Dendritic cell treated with granulocyte-macrophage colony-stimulating factor and Interleukin-4, amounts not matched to agents 40 ng/mL and 50 ng/mL, for 4 days (primary cell): ENCODE data around the gene PANK4.

Experiments used
- H3K27ac Mint-ChIP-seq: one replicate; pipeline ENCODE4 v1.8.0; 2022; ENCODE audit warnings: mild to moderate bottlenecking, mixed read lengths
- H3K27me3 Mint-ChIP-seq: one replicate; pipeline ENCODE4 v1.8.0; 2022; ENCODE audit warnings: mild to moderate bottlenecking, mixed read lengths
- H3K36me3 Mint-ChIP-seq: one replicate; pipeline ENCODE4 v1.8.0; 2022; ENCODE audit warnings: low read depth, mixed read lengths
- H3K4me1 Mint-ChIP-seq: one replicate; pipeline ENCODE4 v1.8.0; 2022; ENCODE audit warnings: low read depth, mixed read lengths
- H3K4me3 Mint-ChIP-seq: one replicate; pipeline ENCODE4 v1.8.0; 2022; ENCODE audit warnings: mild to moderate bottlenecking, moderate library complexity, mixed read lengths
- H3K9me3 Mint-ChIP-seq: one replicate; pipeline ENCODE4 v1.8.0; 2022; ENCODE audit warnings: mixed read lengths
- intact Hi-C: fragments of 100-400 bp; cut with micrococcal nuclease; formaldehyde crosslinking; loops from one replicate; pipeline ENCODE4 v1.15.0; 2022

The PANK4 gene

DNA sequence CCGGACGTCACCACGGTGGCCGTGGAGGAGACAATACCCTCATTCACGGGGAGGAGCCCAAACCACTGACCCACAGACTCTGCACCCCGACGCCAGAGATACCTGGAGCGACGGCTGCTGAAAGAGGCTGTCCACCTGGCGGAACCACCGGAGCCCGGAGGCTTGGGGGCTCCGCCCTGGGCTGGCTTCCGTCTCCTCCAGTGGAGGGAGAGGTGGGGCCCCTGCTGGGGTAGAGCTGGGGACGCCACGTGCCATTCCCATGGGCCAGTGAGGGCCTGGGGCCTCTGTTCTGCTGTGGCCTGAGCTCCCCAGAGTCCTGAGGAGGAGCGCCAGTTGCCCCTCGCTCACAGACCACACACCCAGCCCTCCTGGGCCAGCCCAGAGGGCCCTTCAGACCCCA, 36.8 kb upstream of the PANK4 start:
- Mint-ChIP-seq H3K27me3 (peaks cover 6% of the 10 kb centered on the region), H3K27ac (no peak overlapping the region), H3K4me1 (peaks cover 49% of the 10 kb centered on the region), H3K4me3 (no peak overlapping the region), H3K9me3 (no peaks in the 10 kb centered on the region), H3K36me3 (peaks cover 69% of the 10 kb centered on the region)
- intact Hi-C loops: no loop called here

DNA sequence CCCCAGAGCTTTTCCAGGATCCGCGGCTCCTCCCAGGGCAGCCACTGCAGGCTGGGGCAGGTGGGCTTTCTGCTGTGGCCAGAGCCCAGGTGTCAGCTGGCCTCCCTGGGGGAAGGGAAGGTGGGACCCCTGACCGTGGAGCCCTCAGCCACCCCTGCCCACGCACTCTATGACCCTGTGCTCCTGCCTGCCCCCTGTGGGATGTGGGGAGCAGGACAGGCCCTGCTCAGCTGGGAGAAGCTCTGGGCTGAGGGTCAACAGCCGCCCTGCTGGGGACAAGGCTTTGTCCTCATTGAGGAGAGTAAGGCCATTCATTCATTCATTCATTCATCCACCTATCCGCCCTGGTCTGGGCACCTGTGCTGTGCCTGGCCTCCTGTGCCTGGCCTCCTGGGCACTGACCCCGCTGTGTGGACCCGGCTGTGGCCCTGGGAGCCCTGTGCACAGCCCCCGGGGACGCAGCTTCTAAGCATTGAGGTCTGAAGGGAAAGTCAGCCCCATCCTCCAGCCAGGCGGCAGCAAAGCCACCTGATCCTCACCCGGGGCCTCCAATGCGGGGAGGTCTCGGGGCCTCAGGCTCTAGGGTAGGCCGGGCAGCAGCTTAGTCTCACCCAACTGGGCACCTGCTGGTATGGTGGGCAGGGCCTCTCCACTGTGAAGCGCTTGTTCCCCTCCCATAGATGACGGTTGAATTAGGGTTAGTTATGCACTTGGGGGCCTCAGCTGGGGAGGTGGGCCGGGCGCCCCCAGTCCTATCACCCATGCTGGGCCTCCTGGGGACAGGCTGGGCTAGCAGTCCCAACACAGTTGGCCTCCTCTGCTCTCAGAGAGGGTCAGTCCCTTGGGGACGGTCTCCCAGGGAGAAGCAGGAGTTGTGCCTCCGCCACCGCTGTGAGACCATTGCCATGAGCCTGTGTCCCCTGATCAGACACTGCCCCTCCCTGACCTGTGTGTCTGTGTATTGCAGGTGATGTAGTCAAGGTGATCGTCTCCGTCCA, 35.8 kb upstream of the PANK4 start:
- H3K27me3 Mint-ChIP-seq: peaks cover under 1% of the 10 kb centered on the region
- H3K27ac Mint-ChIP-seq: no peak overlapping the region

GRCh38 chr1:2561446-2561845, 35.0 kb upstream of the PANK4 start:
- Mint-ChIP-seq H3K36me3 (peaks cover 87% of the 10 kb centered on the region), H3K27ac (peak overlapping the region; percentile 1), H3K9me3 (no peaks in the 10 kb centered on the region), H3K27me3 (no peaks in the 10 kb centered on the region), H3K4me1 (peaks cover 61% of the 10 kb centered on the region), H3K4me3 (no peak overlapping the region)
- intact Hi-C loops: no loop called here

More for the DNA sequence above, 35.8 kb upstream of the PANK4 start:
- Mint-ChIP-seq H3K36me3 (peaks cover 79% of the 10 kb centered on the region), H3K4me3 (no peak overlapping the region), H3K4me1 (peaks cover 59% of the 10 kb centered on the region), H3K9me3 (no peaks in the 10 kb centered on the region)
- intact Hi-C loops: no loop called here

- Mint-ChIP-seq H3K36me3 (peaks cover 96% of the 10 kb centered on the region), H3K4me3 (peak overlapping the region; percentile 2)
Measured at GRCh38 chr1:2560299-2561073, 34.1 kb upstream of the PANK4 start.

DNA sequence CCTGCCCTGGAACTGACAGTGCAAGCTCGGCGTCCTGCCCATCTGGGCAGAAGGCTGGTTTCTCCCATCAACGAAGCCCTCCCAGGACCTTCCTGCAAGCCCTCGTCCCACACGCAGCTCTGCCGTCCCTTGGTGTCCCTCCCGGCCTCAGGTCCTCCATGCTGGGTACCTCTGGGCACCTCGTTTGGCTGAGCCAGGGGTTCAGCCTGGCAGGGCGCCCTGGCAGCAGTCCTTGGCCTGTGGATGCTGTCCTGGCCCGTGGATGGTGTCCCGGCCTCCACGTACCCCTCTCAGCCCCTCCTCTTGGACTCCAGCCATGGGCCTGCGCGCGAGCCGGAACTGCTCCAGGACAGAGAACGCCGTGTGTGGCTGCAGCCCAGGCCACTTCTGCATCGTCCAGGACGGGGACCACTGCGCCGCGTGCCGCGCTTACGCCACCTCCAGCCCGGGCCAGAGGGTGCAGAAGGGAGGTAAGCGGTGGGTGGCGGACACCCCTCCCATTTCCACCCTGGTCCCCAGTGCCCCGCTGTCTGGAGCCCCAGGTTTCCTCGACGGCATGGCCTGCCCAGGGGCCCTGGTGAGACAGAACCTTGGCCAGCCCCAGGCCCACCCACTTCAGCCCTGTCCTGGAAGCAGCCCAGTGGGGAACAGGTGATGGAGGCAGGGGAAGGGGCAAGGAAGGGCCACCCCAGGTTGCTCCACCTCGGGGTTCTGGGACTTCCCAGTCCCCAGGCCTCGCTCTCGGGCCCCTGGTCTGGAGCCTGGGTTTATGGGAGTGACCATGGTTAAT, 33.3 kb upstream of the PANK4 start:
- Mint-ChIP-seq H3K27me3 (no peaks in the 10 kb centered on the region), H3K4me1 (peaks cover 65% of the 10 kb centered on the region), H3K4me3 (peak overlapping the region; percentile 30), H3K27ac (no peak overlapping the region), H3K36me3 (peaks cover 93% of the 10 kb centered on the region), H3K9me3 (no peaks in the 10 kb centered on the region)
- intact Hi-C loops: no loop called here

More at GRCh38 chr1:2560299-2561073, 34.1 kb upstream of the PANK4 start:
- intact Hi-C loops: no loop called here
- no peaks in the 10 kb centered on the region for H3K27me3 Mint-ChIP-seq
- peaks cover 65% of the 10 kb centered on the region for H3K4me1 Mint-ChIP-seq
- H3K27ac Mint-ChIP-seq: no peak overlapping the region
- H3K9me3 Mint-ChIP-seq: no peaks in the 10 kb centered on the region

- peaks cover 65% of the 10 kb centered on the region for H3K4me1 Mint-ChIP-seq
- peaks cover 87% of the 10 kb centered on the region for H3K36me3 Mint-ChIP-seq
- peak overlapping the region; percentile 84 for H3K4me3 Mint-ChIP-seq
- H3K27me3 Mint-ChIP-seq: peaks cover 2% of the 10 kb centered on the region
- H3K27ac Mint-ChIP-seq: peak overlapping the region; percentile 38
- intact Hi-C loops: no loop called here
- H3K9me3 Mint-ChIP-seq: no peaks in the 10 kb centered on the region
Measured at GRCh38 chr1:2558861-2559260, 32.5 kb upstream of the PANK4 start.

- H3K9me3 Mint-ChIP-seq: no peaks in the 10 kb centered on the region
- peaks cover 87% of the 10 kb centered on the region for H3K36me3 Mint-ChIP-seq
- H3K27me3 Mint-ChIP-seq: peaks cover 6% of the 10 kb centered on the region
- H3K4me1 Mint-ChIP-seq: peaks cover 69% of the 10 kb centered on the region
- H3K4me3 Mint-ChIP-seq: peak overlapping the region; percentile 84
- intact Hi-C loops: no loop called here
- H3K27ac Mint-ChIP-seq: peak overlapping the region; percentile 38
Measured at GRCh38 chr1:2558420-2558819, 32.0 kb upstream of the PANK4 start.

GRCh38 chr1:2557482-2558400, 31.3 kb upstream of the PANK4 start:
- H3K4me1 Mint-ChIP-seq: peaks cover 69% of the 10 kb centered on the region
- peaks cover 6% of the 10 kb centered on the region for H3K27me3 Mint-ChIP-seq
- no peaks in the 10 kb centered on the region for H3K9me3 Mint-ChIP-seq
- H3K4me3 Mint-ChIP-seq: peak overlapping the region; percentile 84
- intact Hi-C loops: no loop called here
- H3K27ac Mint-ChIP-seq: peak overlapping the region; percentile 96
- peaks cover 80% of the 10 kb centered on the region for H3K36me3 Mint-ChIP-seq

DNA sequence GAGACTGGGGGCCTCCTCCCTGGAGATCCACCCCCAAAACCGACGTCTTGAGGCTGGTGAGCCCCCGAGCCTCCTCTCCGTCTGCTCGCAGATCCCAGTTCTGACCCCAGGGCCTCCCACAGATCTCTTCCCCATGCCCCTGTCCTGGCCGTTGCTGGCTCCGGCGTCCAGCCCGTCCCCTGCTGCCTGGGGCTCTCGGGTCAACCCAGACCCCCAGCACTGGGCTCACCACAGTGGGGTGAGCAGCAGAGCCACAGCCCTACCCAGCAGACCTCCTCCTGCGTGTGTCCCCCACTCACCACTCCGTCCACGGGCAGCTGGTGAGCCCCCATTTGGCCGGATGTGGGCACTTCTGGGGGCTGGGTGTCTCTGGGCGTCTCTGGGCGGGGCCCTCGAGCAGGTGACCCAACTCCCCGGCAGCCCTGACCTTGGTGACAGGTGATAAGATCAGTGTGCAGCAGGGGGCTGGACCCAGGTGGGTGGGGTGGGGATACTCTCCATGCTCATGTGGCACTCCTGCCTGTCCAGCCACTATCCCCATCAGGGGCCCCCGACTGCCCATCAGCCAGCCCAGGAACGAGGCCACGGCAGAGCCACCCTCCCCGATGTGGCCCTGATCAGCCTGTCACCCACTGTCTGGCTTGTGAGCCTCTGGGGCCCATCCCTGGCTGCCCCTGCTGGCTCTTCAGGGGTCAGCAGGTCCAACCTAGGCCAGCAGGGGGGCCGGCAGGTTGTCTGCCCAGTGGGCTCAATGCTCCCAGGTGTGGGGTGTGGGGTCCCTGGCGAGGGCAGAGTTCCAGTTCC, 30.5 kb upstream of the PANK4 start:
- peak overlapping the region; percentile 96 for H3K27ac Mint-ChIP-seq
- no peaks in the 10 kb centered on the region for H3K9me3 Mint-ChIP-seq
- H3K4me3 Mint-ChIP-seq: peak overlapping the region; percentile 84
- H3K27me3 Mint-ChIP-seq: peaks cover 8% of the 10 kb centered on the region
- intact Hi-C loops: loop anchor here (1.0 kb wide), 1 partner anchor 9 kb away; no protein-coding TSS in a partner anchor
- H3K36me3 Mint-ChIP-seq: peaks cover 71% of the 10 kb centered on the region
- peaks cover 69% of the 10 kb centered on the region for H3K4me1 Mint-ChIP-seq

- intact Hi-C loops: loop anchor here (1.0 kb wide), 1 partner anchor 8 kb away; no protein-coding TSS in a partner anchor
- Mint-ChIP-seq H3K36me3 (peaks cover 65% of the 10 kb centered on the region), H3K4me3 (peak within 1 kb of the TSS; percentile 84), H3K27ac (peak within 1 kb of the TSS; percentile 96), H3K27me3 (peaks cover 9% of the 10 kb centered on the region), H3K4me1 (peaks cover 66% of the 10 kb centered on the region), H3K9me3 (no peaks in the 10 kb centered on the region)
Measured at GRCh38 chr1:2556277-2556677, 29.9 kb upstream of the PANK4 start, which contains the start of gene TNFRSF14. Gene TNFRSF14 (plus strand): TSS chr1:2556371. CDS start chr1:2556665, 294 bp downstream.

DNA sequence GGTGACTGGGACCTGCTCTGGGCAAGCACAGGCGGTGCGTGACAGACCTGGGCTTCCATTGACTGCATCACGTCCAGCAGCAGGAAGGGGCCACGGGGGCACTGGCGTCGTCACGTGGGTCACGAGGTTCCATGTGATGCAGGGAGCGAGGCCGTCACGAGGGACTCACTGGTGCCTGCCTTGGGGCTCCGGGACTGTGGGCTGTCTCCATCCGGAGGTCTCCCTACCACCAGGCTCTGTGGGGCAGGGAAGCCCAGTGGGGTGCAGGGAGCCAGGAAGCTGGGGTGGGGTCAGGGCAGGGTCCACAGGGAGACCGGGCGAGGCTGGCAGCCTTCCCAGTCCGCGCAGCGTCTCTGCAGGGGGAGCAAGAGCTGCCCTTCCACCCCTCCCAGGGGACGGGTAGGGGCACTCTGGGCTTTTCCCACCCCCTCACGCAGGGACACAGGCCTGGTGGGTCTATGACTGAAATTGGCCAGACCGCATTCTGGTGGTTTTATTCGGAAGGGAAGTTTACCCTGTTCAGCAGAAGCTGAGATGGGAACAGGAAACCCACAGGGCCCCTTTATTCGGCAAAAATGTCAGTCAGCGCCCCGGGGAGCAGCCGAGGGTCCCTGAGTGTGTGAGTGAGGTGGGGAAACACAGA, 29.4 kb upstream of the PANK4 start:
- Mint-ChIP-seq H3K9me3 (no peaks in the 10 kb centered on the region), H3K4me3 (peak overlapping the region; percentile 84), H3K27me3 (peaks cover 9% of the 10 kb centered on the region), H3K27ac (peak overlapping the region; percentile 96), H3K36me3 (peaks cover 60% of the 10 kb centered on the region), H3K4me1 (peaks cover 65% of the 10 kb centered on the region)
- intact Hi-C loops: loop anchor here (1.0 to 2.0 kb wide), 2 partner anchors 7 to 23 kb away; no protein-coding TSS in a partner anchor
